ENCODE results near the gene TMEM234.

Gene TMEM234

GRCh38 chr1:32239337-32239736 is 17.2 kb upstream of the TMEM234 start:
- no peak for DNase-seq

GRCh38 chr1:32234792-32235191 is 12.6 kb upstream of the TMEM234 start:
- DNase-seq = no peak

GRCh38 chr1:32232558-32233304 is 10.6 kb upstream of the TMEM234 start:
- no peak for DNase-seq

GRCh38 chr1:32231843-32232432 is 9.8 kb upstream of the TMEM234 start:
- no peak for DNase-seq

GRCh38 chr1:32228771-32229170 is 6.6 kb upstream of the TMEM234 start:
- DNase-seq = no peak

GRCh38 chr1:32224285-32224684 is 2.1 kb upstream of the TMEM234 start:
- no peak for DNase-seq

GRCh38 chr1:32223683-32224082 is 1.5 kb upstream of the TMEM234 start:
- no peak for DNase-seq

GRCh38 chr1:32221581-32221979 is 573 bp downstream of the TMEM234 start:
- no peak for DNase-seq

GRCh38 chr1:32220746-32221580 is 1.2 kb downstream of the TMEM234 start:
- DNase-seq = no peak

GRCh38 chr1:32219022-32219421 is 3.1 kb downstream of the TMEM234 start:
- no peak for DNase-seq

- no peak for DNase-seq
Measured at GRCh38 chr1:32216566-32216965, 5.6 kb downstream of the TMEM234 start.

GRCh38 chr1:32215629-32216480 is 6.3 kb downstream of the TMEM234 start:
- peak; percentile 70 for DNase-seq

- peak; percentile 32 for DNase-seq
Measured at GRCh38 chr1:32208891-32209328, 13.2 kb downstream of the TMEM234 start, which contains the start of gene DCDC2B. TSS of gene DCDC2B (plus strand) at chr1:32209089. CDS start at chr1:32209094, 5 bp downstream.

GRCh38 chr1:32208469-32208868 is 13.7 kb downstream of the TMEM234 start:
- DNase-seq = no peak

GRCh38 chr1:32205401-32206370 is 16.5 kb downstream of the TMEM234 start, which contains the start of gene IQCC:
TSS of gene IQCC (plus strand) at chr1:32205671. CDS start at chr1:32205682, 11 bp downstream.
- DNase-seq = peak; percentile 90

- no peak for DNase-seq
Measured at GRCh38 chr1:32204943-32205361, 17.2 kb downstream of the TMEM234 start.

GRCh38 chr1:32201011-32201855 is 20.9 kb downstream of the TMEM234 start:
- DNase-seq = peak; percentile 85

GRCh38 chr1:32200226-32201010 is 21.7 kb downstream of the TMEM234 start, which contains the start of gene CCDC28B:
TSS of gene CCDC28B (plus strand) at chr1:32200595. CDS start at chr1:32201936, 1,341 bp downstream.
- DNase-seq = peak; percentile 64

GRCh38 chr1:32199717-32200072 is 22.5 kb downstream of the TMEM234 start:
- no peak for DNase-seq

Data from CD4-positive, alpha-beta T cell treated with Interleukin-21 for 1 hour (primary cell).